Measurements from ENCODE around the gene AFF1. TPM values are rescaled to one million over a fixed set of nuclear protein-coding genes. Genes with fewer than 3 reads are reported as not detected.

AFF1 gene
- total RNA-seq, 1 donor from 2014 or later: 99.9 TPM

GRCh38 chr4:87120010-87120409 lies 185.2 kb downstream of the AFF1 start:
- TF ChIP-seq POLR2AphosphoS5 (IDR thresholded peaks at IDR 0.05; ENCODE audit: insufficient read depth in 1 of 2, low read depth in 1 of 2) (no peak), POLR2A (IDR thresholded peaks at IDR 0.05) (no peak)
- TF ChIP-seq, protein P1, sequence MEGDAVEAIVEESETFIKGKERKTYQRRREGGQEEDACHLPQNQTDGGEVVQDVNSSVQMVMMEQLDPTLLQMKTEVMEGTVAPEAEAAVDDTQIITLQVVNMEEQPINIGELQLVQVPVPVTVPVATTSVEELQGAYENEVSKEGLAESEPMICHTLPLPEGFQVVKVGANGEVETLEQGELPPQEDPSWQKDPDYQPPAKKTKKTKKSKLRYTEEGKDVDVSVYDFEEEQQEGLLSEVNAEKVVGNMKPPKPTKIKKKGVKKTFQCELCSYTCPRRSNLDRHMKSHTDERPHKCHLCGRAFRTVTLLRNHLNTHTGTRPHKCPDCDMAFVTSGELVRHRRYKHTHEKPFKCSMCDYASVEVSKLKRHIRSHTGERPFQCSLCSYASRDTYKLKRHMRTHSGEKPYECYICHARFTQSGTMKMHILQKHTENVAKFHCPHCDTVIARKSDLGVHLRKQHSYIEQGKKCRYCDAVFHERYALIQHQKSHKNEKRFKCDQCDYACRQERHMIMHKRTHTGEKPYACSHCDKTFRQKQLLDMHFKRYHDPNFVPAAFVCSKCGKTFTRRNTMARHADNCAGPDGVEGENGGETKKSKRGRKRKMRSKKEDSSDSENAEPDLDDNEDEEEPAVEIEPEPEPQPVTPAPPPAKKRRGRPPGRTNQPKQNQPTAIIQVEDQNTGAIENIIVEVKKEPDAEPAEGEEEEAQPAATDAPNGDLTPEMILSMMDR (IDR thresholded peaks at IDR 0.05): no peak
- Histone ChIP-seq H3K27me3 (no peaks in the 10 kb centered on the region), H3K9me3 (no peaks in the 10 kb centered on the region), H3K36me3 (peaks cover 0 to 32% of the 10 kb centered on the region in 2 donors), H3K4me3 (no peak overlapping the region), H3K4me1 (peaks cover 51% of the 10 kb centered on the region), H3K27ac (peak overlapping the region; percentile 56)
- DNase-seq (ENCODE audit: extremely low spot score in 2 of 2): no peak
- intact Hi-C loops (cut with DNase I): no loop called here

DNA sequence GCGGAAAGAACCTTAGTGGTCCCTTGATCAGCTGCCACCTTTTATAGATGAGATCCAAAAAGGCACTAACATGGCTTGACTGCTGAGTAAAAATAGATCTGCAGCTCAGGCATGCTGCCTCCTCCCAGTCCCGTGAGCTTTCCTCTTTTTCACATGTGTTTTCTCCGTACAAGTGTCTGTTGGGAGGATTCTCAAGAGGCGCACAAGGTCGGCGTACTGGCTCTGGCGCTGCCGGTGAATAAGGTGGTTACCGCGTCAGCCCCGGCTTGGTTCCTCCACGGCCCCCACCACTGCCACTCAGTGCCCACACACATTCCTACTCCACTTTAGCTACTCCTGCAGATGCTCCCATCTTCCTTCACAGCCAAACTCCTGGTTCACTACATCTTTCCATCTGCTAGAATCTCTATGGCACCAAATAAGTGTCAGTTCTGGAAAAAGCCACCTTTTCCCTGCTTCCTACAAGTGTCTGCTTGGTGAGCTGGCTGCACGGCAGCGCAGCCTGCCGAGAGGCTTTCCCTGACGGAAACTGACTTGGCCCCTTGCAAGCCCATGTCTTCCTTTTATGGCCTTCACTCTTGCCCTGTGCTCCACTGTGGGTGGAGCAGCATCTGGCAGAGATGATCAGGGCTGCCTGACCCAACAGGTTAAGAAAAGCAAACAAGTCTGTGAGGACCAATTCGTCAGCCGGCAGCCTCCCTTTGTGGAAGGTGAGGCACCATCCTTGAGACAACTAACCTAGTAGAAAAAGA lies 185.8 kb downstream of the AFF1 start:
- no peaks in the 10 kb centered on the region for H3K27me3 ChIP-seq
- H3K9me3 ChIP-seq: no peaks in the 10 kb centered on the region
- H3K36me3 ChIP-seq: peaks cover 0 to 32% of the 10 kb centered on the region in 2 donors
- TF ChIP-seq, protein P1 (IDR thresholded peaks at IDR 0.05): no peak
- peak; percentile 62 to 88 for TF ChIP-seq POLR2AphosphoS5 (IDR thresholded peaks at IDR 0.05; ENCODE audit: insufficient read depth in 1 of 2, low read depth in 1 of 2)
- intact Hi-C loops (cut with DNase I): no loop called here
- H3K4me3 ChIP-seq: no peak overlapping the region
- no peak for DNase-seq (ENCODE audit: extremely low spot score in 2 of 2)
- peaks cover 51% of the 10 kb centered on the region for H3K4me1 ChIP-seq
- H3K27ac ChIP-seq: peak overlapping the region; percentile 68

- Histone ChIP-seq H3K4me1 (peaks cover 51% of the 10 kb centered on the region), H3K36me3 (peaks cover 0 to 32% of the 10 kb centered on the region in 2 donors), H3K4me3 (no peak overlapping the region), H3K27me3 (no peaks in the 10 kb centered on the region), H3K9me3 (no peaks in the 10 kb centered on the region), H3K27ac (peak overlapping the region; percentile 68)
- no peak for TF ChIP-seq POLR2AphosphoS5 (IDR thresholded peaks at IDR 0.05; ENCODE audit: insufficient read depth in 1 of 2, low read depth in 1 of 2)
- TF ChIP-seq, protein P1 (IDR thresholded peaks at IDR 0.05): no peak
- TF ChIP-seq POLR2A (IDR thresholded peaks at IDR 0.05): no peak
- DNase-seq (ENCODE audit: extremely low spot score in 2 of 2): no peak
- intact Hi-C loops (cut with DNase I): no loop called here
Measured at GRCh38 chr4:87121341-87122065, 186.7 kb downstream of the AFF1 start.

- peaks cover 51% of the 10 kb centered on the region for H3K4me1 ChIP-seq
- no peak overlapping the region for H3K4me3 ChIP-seq
- no peaks in the 10 kb centered on the region for H3K9me3 ChIP-seq
- peaks cover 0 to 37% of the 10 kb centered on the region in 2 donors for H3K36me3 ChIP-seq
- no peak for DNase-seq (ENCODE audit: extremely low spot score in 2 of 2)
- no peaks in the 10 kb centered on the region for H3K27me3 ChIP-seq
- TF ChIP-seq POLR2A (IDR thresholded peaks at IDR 0.05) (no peak), POLR2AphosphoS5 (IDR thresholded peaks at IDR 0.05; ENCODE audit: insufficient read depth in 1 of 2, low read depth in 1 of 2) (no peak)
- TF ChIP-seq, protein P1 (IDR thresholded peaks at IDR 0.05): no peak
- intact Hi-C loops (cut with DNase I): no loop called here
- H3K27ac ChIP-seq: peak overlapping the region; percentile 68
Measured at GRCh38 chr4:87122252-87122651, 187.4 kb downstream of the AFF1 start.

GRCh38 chr4:87126056-87126455 lies 191.2 kb downstream of the AFF1 start:
- peaks cover 0 to 56% of the 10 kb centered on the region in 2 donors for H3K36me3 ChIP-seq
- H3K4me3 ChIP-seq: no peak overlapping the region
- H3K9me3 ChIP-seq: no peaks in the 10 kb centered on the region
- H3K27ac ChIP-seq: no peak overlapping the region
- DNase-seq (ENCODE audit: extremely low spot score in 2 of 2): no peak
- no peak for TF ChIP-seq POLR2AphosphoS5 (IDR thresholded peaks at IDR 0.05; ENCODE audit: insufficient read depth in 1 of 2, low read depth in 1 of 2)
- TF ChIP-seq, protein P1 (IDR thresholded peaks at IDR 0.05): no peak
- TF ChIP-seq POLR2A (IDR thresholded peaks at IDR 0.05): no peak
- peaks cover 22% of the 10 kb centered on the region for H3K4me1 ChIP-seq
- intact Hi-C loops (cut with DNase I): no loop called here
- no peaks in the 10 kb centered on the region for H3K27me3 ChIP-seq
